K562 (cell line): Measurements from ENCODE around the gene CCDC88C.

Experiments used
- CEBPB ChIP-seq: fragments of 450-650 bp; IDR thresholded peaks from 2 replicates; pipeline ENCODE4 v1.6.1; 2016; ENCODE audit warnings: missing genetic modification characterization, missing compliant biosample characterization
- JUND ChIP-seq, 2 experiments: IDR thresholded peaks; 2 replicates in 1 of 2; 3 replicates in 1 of 2; pipeline ENCODE4 v1.6.1; 2011; ENCODE audit warnings: borderline replicate concordance in 2 of 2, low read depth in 2 of 2, low read length in 2 of 2, improper control_type of control experiment in 1 of 2, missing biosample characterization in 1 of 2, missing genetic modification characterization in 1 of 2, missing genetic modification reagents in 1 of 2
- RB1 ChIP-seq: fragments of 450-650 bp; IDR thresholded peaks from 2 replicates; pipeline ENCODE4 v1.6.1; 2017; ENCODE audit warnings: low read depth, mild to moderate bottlenecking
- TCF7L2 ChIP-seq: fragments of 150-350 bp; IDR thresholded peaks from 2 replicates; pipeline ENCODE4 v1.6.1; 2016; ENCODE audit warnings: low read depth, mild to moderate bottlenecking, low read length, moderate library complexity
- XRCC3 ChIP-seq: fragments of 450-650 bp; IDR thresholded peaks from 2 replicates; pipeline ENCODE4 v1.6.1; 2017; ENCODE audit warnings: mild to moderate bottlenecking, moderate library complexity
- ZNF639 ChIP-seq, 2 experiments: fragments of 200-800 bp in 1 of 2; sonication (Bioruptor generic) in 1 of 2; sonication (generic) in 1 of 2; formaldehyde crosslinking in 1 of 2; IDR thresholded peaks in 1 of 2; conservative IDR thresholded peaks in 1 of 2; 2 replicates each; pipeline versions ENCODE4 v1.5.0 to v1.6.1; 2016 to 2020; ENCODE audit warnings: missing compliant biosample characterization in 1 of 2, missing genetic modification characterization in 1 of 2, missing genetic modification reagents in 1 of 2
- TF ChIP-seq, protein P1 (sequence below), 3 experiments: IDR thresholded peaks in 2 of 3; conservative IDR thresholded peaks in 1 of 3; 2 replicates each; pipeline ENCODE4 v1.5.1; 2011 to 2012; ENCODE audit warnings: low read length in 3 of 3, mild to moderate bottlenecking in 3 of 3, control low read depth in 2 of 3, improper control_type of control experiment in 1 of 3, inconsistent platforms in 1 of 3, low read depth in 1 of 3, mixed read lengths in 1 of 3, moderate library complexity in 1 of 3; ENCODE audit not compliant: insufficient read depth in 2 of 3
- TF ChIP-seq, protein P2 (sequence below), 2 experiments: fragments of 450-650 bp in 1 of 2; sonication (generic) in 1 of 2; formaldehyde crosslinking in 1 of 2; IDR thresholded peaks; 2 replicates each; pipeline versions ENCODE4 v1.7.1 to v1.9.0; 2016 to 2022; ENCODE audit warnings: inconsistent platforms in 1 of 2, mild to moderate bottlenecking in 1 of 2, missing genetic modification reagents in 1 of 2

DNA sequence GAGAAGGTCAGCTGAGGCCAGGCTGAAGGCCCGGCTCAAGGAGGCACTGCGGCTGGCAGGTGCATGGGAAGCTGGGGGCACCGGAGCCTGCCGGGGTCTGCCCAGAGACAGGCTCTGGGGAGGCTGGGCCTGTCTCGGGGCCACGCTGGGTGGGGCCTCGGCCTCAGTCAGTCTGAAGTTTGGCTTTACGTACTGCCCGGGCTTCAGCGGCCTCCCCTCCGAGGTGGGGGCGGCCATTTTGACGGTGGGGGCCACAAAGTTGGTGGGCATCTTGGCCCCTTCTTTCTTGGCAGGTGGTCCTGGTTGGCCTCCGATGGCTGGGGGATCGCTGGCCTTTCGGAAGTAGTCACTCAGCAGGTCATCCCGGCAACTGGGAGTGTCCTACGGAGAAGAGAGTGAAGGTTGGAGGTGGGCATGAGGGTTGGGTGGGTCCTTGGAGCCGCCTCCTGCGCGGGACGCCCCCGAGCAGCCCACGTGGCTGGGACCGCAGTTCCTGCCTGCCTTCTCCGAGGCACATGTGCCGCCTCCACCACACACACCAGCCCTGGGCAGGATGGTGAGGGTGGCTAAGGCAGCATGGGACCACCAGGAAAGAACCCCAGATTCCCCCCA, 144.2 kb downstream of the CCDC88C start:
- TF ChIP-seq, protein P1, sequence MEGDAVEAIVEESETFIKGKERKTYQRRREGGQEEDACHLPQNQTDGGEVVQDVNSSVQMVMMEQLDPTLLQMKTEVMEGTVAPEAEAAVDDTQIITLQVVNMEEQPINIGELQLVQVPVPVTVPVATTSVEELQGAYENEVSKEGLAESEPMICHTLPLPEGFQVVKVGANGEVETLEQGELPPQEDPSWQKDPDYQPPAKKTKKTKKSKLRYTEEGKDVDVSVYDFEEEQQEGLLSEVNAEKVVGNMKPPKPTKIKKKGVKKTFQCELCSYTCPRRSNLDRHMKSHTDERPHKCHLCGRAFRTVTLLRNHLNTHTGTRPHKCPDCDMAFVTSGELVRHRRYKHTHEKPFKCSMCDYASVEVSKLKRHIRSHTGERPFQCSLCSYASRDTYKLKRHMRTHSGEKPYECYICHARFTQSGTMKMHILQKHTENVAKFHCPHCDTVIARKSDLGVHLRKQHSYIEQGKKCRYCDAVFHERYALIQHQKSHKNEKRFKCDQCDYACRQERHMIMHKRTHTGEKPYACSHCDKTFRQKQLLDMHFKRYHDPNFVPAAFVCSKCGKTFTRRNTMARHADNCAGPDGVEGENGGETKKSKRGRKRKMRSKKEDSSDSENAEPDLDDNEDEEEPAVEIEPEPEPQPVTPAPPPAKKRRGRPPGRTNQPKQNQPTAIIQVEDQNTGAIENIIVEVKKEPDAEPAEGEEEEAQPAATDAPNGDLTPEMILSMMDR (IDR thresholded peaks at IDR 0.05 in 2 of 3, conservative IDR thresholded peaks at IDR 0.05 in 1 of 3; ENCODE audit: insufficient read depth in 2 of 3, low read depth in 1 of 3, low read length in 3 of 3) = no peak
- TF ChIP-seq ZNF639 (CRISPR knock-in tag; conservative IDR thresholded peaks at IDR 0.05 in 1 of 2, IDR thresholded peaks at IDR 0.05 in 1 of 2) (no peak), JUND (IDR thresholded peaks at IDR 0.05; ENCODE audit: borderline replicate concordance, low read depth, low read length) (no peak), JUND (tag; IDR thresholded peaks at IDR 0.05; ENCODE audit: borderline replicate concordance, low read depth, low read length) (no peak), RB1 (no peak), XRCC3 (no peak), CEBPB (no peak), TCF7L2 (no peak)
- TF ChIP-seq, protein P2, sequence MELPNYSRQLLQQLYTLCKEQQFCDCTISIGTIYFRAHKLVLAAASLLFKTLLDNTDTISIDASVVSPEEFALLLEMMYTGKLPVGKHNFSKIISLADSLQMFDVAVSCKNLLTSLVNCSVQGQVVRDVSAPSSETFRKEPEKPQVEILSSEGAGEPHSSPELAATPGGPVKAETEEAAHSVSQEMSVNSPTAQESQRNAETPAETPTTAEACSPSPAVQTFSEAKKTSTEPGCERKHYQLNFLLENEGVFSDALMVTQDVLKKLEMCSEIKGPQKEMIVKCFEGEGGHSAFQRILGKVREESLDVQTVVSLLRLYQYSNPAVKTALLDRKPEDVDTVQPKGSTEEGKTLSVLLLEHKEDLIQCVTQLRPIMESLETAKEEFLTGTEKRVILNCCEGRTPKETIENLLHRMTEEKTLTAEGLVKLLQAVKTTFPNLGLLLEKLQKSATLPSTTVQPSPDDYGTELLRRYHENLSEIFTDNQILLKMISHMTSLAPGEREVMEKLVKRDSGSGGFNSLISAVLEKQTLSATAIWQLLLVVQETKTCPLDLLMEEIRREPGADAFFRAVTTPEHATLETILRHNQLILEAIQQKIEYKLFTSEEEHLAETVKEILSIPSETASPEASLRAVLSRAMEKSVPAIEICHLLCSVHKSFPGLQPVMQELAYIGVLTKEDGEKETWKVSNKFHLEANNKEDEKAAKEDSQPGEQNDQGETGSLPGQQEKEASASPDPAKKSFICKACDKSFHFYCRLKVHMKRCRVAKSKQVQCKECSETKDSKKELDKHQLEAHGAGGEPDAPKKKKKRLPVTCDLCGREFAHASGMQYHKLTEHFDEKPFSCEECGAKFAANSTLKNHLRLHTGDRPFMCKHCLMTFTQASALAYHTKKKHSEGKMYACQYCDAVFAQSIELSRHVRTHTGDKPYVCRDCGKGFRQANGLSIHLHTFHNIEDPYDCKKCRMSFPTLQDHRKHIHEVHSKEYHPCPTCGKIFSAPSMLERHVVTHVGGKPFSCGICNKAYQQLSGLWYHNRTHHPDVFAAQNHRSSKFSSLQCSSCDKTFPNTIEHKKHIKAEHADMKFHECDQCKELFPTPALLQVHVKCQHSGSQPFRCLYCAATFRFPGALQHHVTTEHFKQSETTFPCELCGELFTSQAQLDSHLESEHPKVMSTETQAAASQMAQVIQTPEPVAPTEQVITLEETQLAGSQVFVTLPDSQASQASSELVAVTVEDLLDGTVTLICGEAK (IDR thresholded peaks at IDR 0.05) = no peak
- TF ChIP-seq, protein P2 (CRISPR knock-in tag; IDR thresholded peaks at IDR 0.05) = no peak
